ENCODE results near the gene AAK1. TPM values are rescaled to one million over a fixed set of nuclear protein-coding genes. Genes with fewer than 3 reads are reported as not detected.

The AAK1 gene
- polyA plus RNA-seq, 3 donors = 9.8 to 18.9 (median 10.8) TPM

DNA sequence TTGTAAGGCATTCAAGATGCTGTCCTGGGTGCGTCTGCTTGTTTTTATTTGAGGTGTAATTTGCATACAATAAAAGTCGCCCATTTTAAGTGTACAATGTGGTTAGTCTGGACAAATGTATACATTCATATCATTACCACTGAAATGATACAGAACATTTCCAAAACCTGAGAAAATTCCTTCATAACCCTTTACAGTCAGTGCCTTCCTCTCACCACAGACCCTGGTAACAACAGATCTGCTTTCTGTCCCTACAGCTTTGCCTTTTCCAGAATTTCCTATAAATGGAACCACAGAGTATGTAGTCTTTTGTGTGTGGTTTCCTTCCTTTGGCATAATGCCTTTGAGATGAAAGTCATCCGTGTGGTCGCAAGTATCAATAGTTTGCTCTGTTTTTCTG, 160.5 kb downstream of the AAK1 start:
- intact Hi-C loops (cut with micrococcal nuclease) = no loop called here
- no peaks in the 10 kb centered on the region for H3K27me3 ChIP-seq (ENCODE audit: control insufficient read depth in 2 of 2, insufficient read depth in 2 of 2, low read length in 2 of 2)
- H3K27me3 Mint-ChIP-seq (ENCODE audit: low read depth in 3 of 3) = no peaks in the 10 kb centered on the region
- no peak overlapping the region for H2AFZ ChIP-seq (ENCODE audit: insufficient read depth, low read depth, low read length, poor library complexity, severe bottlenecking)
- DNase-seq = no peak
- H3K36me3 Mint-ChIP-seq = peaks cover 55 to 60% of the 10 kb centered on the region in 2 donors
- no peak overlapping the region for H3K4me3 Mint-ChIP-seq
- H3K4me1 ChIP-seq (ENCODE audit: control insufficient read depth in 1 of 2, insufficient read depth in 2 of 2, low read length in 2 of 2) = no peaks in the 10 kb centered on the region
- H3K27ac Mint-ChIP-seq = peak overlapping the region in 1 of 7 donors; percentile 45
- no peaks in the 10 kb centered on the region for H3K79me2 ChIP-seq (ENCODE audit: insufficient read depth, low read length)
- H3K27ac ChIP-seq (ENCODE audit: low read depth in 1 of 2, low read length in 2 of 2) = no peak overlapping the region
- H3K4me1 Mint-ChIP-seq = peaks cover 5% of the 10 kb centered on the region
- H3K9me3 ChIP-seq (replicated peaks in 1 of 2; ENCODE audit: control insufficient read depth in 1 of 2, insufficient read depth in 1 of 2, low read length in 2 of 2) = no peaks in the 10 kb centered on the region
- no peak overlapping the region for H3K4me2 ChIP-seq (replicated peaks; ENCODE audit: extremely low read depth, low read length, poor library complexity, severe bottlenecking)
- 67% methylated on average over 2 of the region's 4 CpGs for WGBS (ENCODE audit: insufficient coverage)
- TF ChIP-seq, protein P1, sequence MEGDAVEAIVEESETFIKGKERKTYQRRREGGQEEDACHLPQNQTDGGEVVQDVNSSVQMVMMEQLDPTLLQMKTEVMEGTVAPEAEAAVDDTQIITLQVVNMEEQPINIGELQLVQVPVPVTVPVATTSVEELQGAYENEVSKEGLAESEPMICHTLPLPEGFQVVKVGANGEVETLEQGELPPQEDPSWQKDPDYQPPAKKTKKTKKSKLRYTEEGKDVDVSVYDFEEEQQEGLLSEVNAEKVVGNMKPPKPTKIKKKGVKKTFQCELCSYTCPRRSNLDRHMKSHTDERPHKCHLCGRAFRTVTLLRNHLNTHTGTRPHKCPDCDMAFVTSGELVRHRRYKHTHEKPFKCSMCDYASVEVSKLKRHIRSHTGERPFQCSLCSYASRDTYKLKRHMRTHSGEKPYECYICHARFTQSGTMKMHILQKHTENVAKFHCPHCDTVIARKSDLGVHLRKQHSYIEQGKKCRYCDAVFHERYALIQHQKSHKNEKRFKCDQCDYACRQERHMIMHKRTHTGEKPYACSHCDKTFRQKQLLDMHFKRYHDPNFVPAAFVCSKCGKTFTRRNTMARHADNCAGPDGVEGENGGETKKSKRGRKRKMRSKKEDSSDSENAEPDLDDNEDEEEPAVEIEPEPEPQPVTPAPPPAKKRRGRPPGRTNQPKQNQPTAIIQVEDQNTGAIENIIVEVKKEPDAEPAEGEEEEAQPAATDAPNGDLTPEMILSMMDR (IDR thresholded peaks at IDR 0.05) = no peak
- H3K9ac ChIP-seq (ENCODE audit: insufficient read depth, low read length, poor library complexity, severe bottlenecking) = no peak overlapping the region
- peaks cover 17 to 75% of the 10 kb centered on the region in 2 donors for H3K36me3 ChIP-seq (replicated peaks in 1 of 2; ENCODE audit: control insufficient read depth in 1 of 2, insufficient read depth in 2 of 2, low read length in 2 of 2)
- H3K4me3 ChIP-seq (replicated peaks in 1 of 3; ENCODE audit: low read depth in 2 of 3, low read length in 3 of 3) = no peak overlapping the region
- peaks cover 0 to 1% (median 0%) of the 10 kb centered on the region in 7 donors for H3K9me3 Mint-ChIP-seq
- H4K20me1 ChIP-seq (ENCODE audit: insufficient read depth, low read length) = no peaks in the 10 kb centered on the region

DNA sequence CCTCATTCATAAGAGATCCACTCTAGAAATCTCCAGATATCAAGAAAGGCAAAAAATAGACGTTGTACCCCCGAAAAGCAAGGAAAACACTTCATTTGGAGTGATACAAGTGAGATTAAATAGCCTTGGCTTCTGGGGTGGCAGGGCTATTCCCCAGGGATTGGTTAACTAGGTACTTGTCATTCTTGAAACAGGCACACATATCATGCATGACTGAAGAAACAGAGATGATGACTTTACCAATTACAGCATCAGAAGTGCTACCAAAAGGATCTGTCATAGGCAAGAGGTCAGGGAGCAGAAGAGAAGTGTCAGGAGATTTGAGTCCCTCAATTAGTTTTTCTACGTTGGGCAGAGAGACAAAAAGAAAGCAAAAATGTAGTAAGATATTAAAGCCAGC, 161.1 kb downstream of the AAK1 start:
- Mint-ChIP-seq H3K4me1 (peaks cover 5% of the 10 kb centered on the region), H3K36me3 (peaks cover 51 to 57% of the 10 kb centered on the region in 2 donors), H3K27ac (no peak overlapping the region), H3K4me3 (no peak overlapping the region), H3K27me3 (ENCODE audit: low read depth in 3 of 3) (no peaks in the 10 kb centered on the region), H3K9me3 (peaks cover 0 to 1% (median 0%) of the 10 kb centered on the region in 7 donors)
- intact Hi-C loops (cut with micrococcal nuclease) = no loop called here
- Histone ChIP-seq H3K9ac (ENCODE audit: insufficient read depth, low read length, poor library complexity, severe bottlenecking) (no peak overlapping the region), H3K36me3 (replicated peaks in 1 of 2; ENCODE audit: control insufficient read depth in 1 of 2, insufficient read depth in 2 of 2, low read length in 2 of 2) (peaks cover 17 to 75% of the 10 kb centered on the region in 2 donors), H3K4me2 (replicated peaks; ENCODE audit: extremely low read depth, low read length, poor library complexity, severe bottlenecking) (no peak overlapping the region), H3K4me3 (replicated peaks in 1 of 3; ENCODE audit: low read depth in 2 of 3, low read length in 3 of 3) (no peak overlapping the region), H4K20me1 (ENCODE audit: insufficient read depth, low read length) (no peaks in the 10 kb centered on the region), H3K79me2 (ENCODE audit: insufficient read depth, low read length) (no peaks in the 10 kb centered on the region), H3K4me1 (ENCODE audit: control insufficient read depth in 1 of 2, insufficient read depth in 2 of 2, low read length in 2 of 2) (no peaks in the 10 kb centered on the region), H3K27ac (ENCODE audit: low read depth in 1 of 2, low read length in 2 of 2) (no peak overlapping the region), H2AFZ (ENCODE audit: insufficient read depth, low read depth, low read length, poor library complexity, severe bottlenecking) (no peak overlapping the region), H3K27me3 (ENCODE audit: control insufficient read depth in 2 of 2, insufficient read depth in 2 of 2, low read length in 2 of 2) (no peaks in the 10 kb centered on the region), H3K9me3 (replicated peaks in 1 of 2; ENCODE audit: control insufficient read depth in 1 of 2, insufficient read depth in 1 of 2, low read length in 2 of 2) (no peaks in the 10 kb centered on the region)
- TF ChIP-seq, protein P1 (IDR thresholded peaks at IDR 0.05) = no peak
- 100% methylated on average over 1 of the region's 3 CpGs for WGBS (ENCODE audit: insufficient coverage)
- DNase-seq = no peak

Measured in CD14-positive monocyte (primary cell).